HepG2 (cell line): Measurements from ENCODE around the gene ATRN. TPM values are rescaled to one million over a fixed set of nuclear protein-coding genes. Genes with fewer than 3 reads are reported as not detected.

Source experiments
- ATF4 ChIP-seq, 2 experiments: fragments of 450-650 bp in 1 of 2; sonication (generic) in 1 of 2; formaldehyde crosslinking; IDR thresholded peaks; 2 replicates each; pipeline versions ENCODE4 v1.5.0 to v1.8.0; 2020 to 2022; ENCODE audit warnings: mild to moderate bottlenecking in 1 of 2, missing genetic modification reagents in 1 of 2
- ELK4 ChIP-seq: sonication (generic); formaldehyde crosslinking; IDR thresholded peaks from 2 replicates; pipeline ENCODE4 v1.9.0; 2021; ENCODE audit warnings: missing genetic modification reagents, borderline replicate concordance
- FOSL1 ChIP-seq: sonication (generic); formaldehyde crosslinking; IDR thresholded peaks from 2 replicates; pipeline ENCODE4 v1.9.0; 2021; ENCODE audit warnings: missing genetic modification reagents, borderline replicate concordance
- HNRNPK ChIP-seq: fragments of 200-400 bp; formaldehyde crosslinking; IDR thresholded peaks from 2 replicates; pipeline ENCODE4 v1.6.1; 2018; ENCODE audit warnings: low read length, low read depth, moderate library complexity, mild to moderate bottlenecking; ENCODE audit not compliant: poor library complexity, severe bottlenecking
- IRF9 ChIP-seq: sonication (generic); formaldehyde crosslinking; IDR thresholded peaks from 2 replicates; pipeline ENCODE4 v1.8.0; 2022; ENCODE audit warnings: missing genetic modification reagents, mild to moderate bottlenecking, borderline replicate concordance
- KDM6A ChIP-seq: IDR thresholded peaks from 2 replicates; pipeline ENCODE4 v1.6.1; 2016; ENCODE audit warnings: low read depth
- MYPOP ChIP-seq: sonication (generic); formaldehyde crosslinking; IDR thresholded peaks from 2 replicates; pipeline ENCODE4 v1.8.1; 2023; ENCODE audit warnings: mild to moderate bottlenecking, moderate library complexity, missing genetic modification reagents
- RFXAP ChIP-seq: sonication (generic); formaldehyde crosslinking; IDR thresholded peaks from 2 replicates; pipeline ENCODE4 v1.4.0; 2020; ENCODE audit warnings: missing genetic modification reagents, borderline replicate concordance
- SMARCC2 ChIP-seq: fragments of 450-650 bp; IDR thresholded peaks from 2 replicates; pipeline ENCODE4 v1.6.1; 2017; ENCODE audit warnings: antibody characterized with exemption, mild to moderate bottlenecking
- ZNF318 ChIP-seq: sonication (generic); formaldehyde crosslinking; IDR thresholded peaks from 2 replicates; pipeline ENCODE4 v1.4.0; 2020; ENCODE audit warnings: mild to moderate bottlenecking, missing genetic modification reagents
- ZNF331 ChIP-seq: sonication (generic); formaldehyde crosslinking; IDR thresholded peaks from 2 replicates; pipeline ENCODE4 v1.4.0; 2020; ENCODE audit warnings: missing genetic modification reagents
- ZNF503 ChIP-seq: sonication (generic); formaldehyde crosslinking; IDR thresholded peaks from 2 replicates; pipeline ENCODE4 v1.4.0; 2020; ENCODE audit warnings: missing genetic modification reagents
- polyA plus RNA-seq, 8 experiments: library from polyadenylated mRNA; depleted of rRNA in 3 of 8; stranded (reverse) in 7 of 8; unstranded in 1 of 8; fragments of >200 nt; fragmentation: Illumina TruSeq in 4 of 8; extraction: Trizol in 4 of 8; gene quantifications; 2 replicates each; pipeline versions ENCODE4 v1.2.1 to v1.2.3, GENCODE V29; 2011 to 2016; ENCODE audit warnings: low read depth in 4 of 8, missing spikeins in 1 of 8, mixed read lengths in 1 of 8; ENCODE audit not compliant: insufficient read depth in 1 of 8
- total RNA-seq, 5 experiments: library from RNA; depleted of rRNA; stranded (reverse); fragments of >200 nt; fragmentation: Illumina TruSeq; extraction: Trizol; gene quantifications; 2 replicates each; pipeline ENCODE4 v1.2.3, GENCODE V29; 2016; ENCODE audit warnings: low read depth in 1 of 5

ATRN gene
- total and polyA plus RNA-seq, 2 of the 13 experiments (the other 11 are each of a cell fraction or from before 2014, with no cell fraction given): 44.2 to 81.1 TPM

- TF ChIP-seq KDM6A (CRISPR knock-in tag) (peak; percentile 96), ZNF331 (CRISPR knock-in tag) (peak; percentile 95), HNRNPK (peak; percentile 95), RFXAP (CRISPR knock-in tag) (peak; percentile 84), SMARCC2 (no peak), MYPOP (CRISPR knock-in tag) (no peak), IRF9 (CRISPR knock-in tag) (peak; percentile 30; the same call in 1 of the 2 replicates), ELK4 (CRISPR knock-in tag) (no peak), ZNF318 (no peak), ATF4 (CRISPR knock-in tag; IDR thresholded peaks at IDR 0.05) (peak in 1 of 2 experiments; percentile 92; a peak in 2 of 4 replicates), ZNF503 (CRISPR knock-in tag) (peak; percentile 97), FOSL1 (CRISPR knock-in tag) (no peak)
Measured at GRCh38 chr20:3541887-3542721, 71.3 kb downstream of the ATRN start (continued).
